SK-N-DZ (cell line): Measurements from ENCODE around the gene ADGRG1.
"Not testable (repeated sequence)": the region's sequence is repeated elsewhere in the genome, so short reads cannot be mapped to it uniquely, and the experiment has no call there.

Experiments
- DNase-seq: peaks from one replicate; pipeline ENCODE4 v3.0.0-alpha.2; 2015; ENCODE audit warnings: low spot score

ADGRG1 gene

GRCh38 chr16:57698812-57699405, 70.5 kb downstream of the ADGRG1 start:
- no peak for DNase-seq

- DNase-seq: no peak
Measured at GRCh38 chr16:57699481-57699880, 71.1 kb downstream of the ADGRG1 start.

GRCh38 chr16:57699899-57700298, 71.5 kb downstream of the ADGRG1 start:
- no peak for DNase-seq

- DNase-seq: no peak
Measured at GRCh38 chr16:57700781-57701551, 72.5 kb downstream of the ADGRG1 start.

GRCh38 chr16:57701759-57702371, 73.4 kb downstream of the ADGRG1 start:
- DNase-seq: no peak

- no peak for DNase-seq
Measured at GRCh38 chr16:57703416-57704010, 75.1 kb downstream of the ADGRG1 start.

GRCh38 chr16:57704011-57704904, 75.8 kb downstream of the ADGRG1 start:
- DNase-seq: no peak

GRCh38 chr16:57704905-57705852, 76.7 kb downstream of the ADGRG1 start:
- no peak for DNase-seq

GRCh38 chr16:57706717-57707116, 78.3 kb downstream of the ADGRG1 start:
- no peak for DNase-seq

- DNase-seq: no peak
Measured at GRCh38 chr16:57707331-57707730, 78.9 kb downstream of the ADGRG1 start.

- no peak for DNase-seq
Measured at GRCh38 chr16:57708168-57708567, 79.7 kb downstream of the ADGRG1 start.

GRCh38 chr16:57709663-57710062, 81.2 kb downstream of the ADGRG1 start:
- DNase-seq: no peak

GRCh38 chr16:57711346-57711745, 82.9 kb downstream of the ADGRG1 start:
- DNase-seq: no peak

GRCh38 chr16:57711993-57712392, 83.6 kb downstream of the ADGRG1 start:
- no peak for DNase-seq

GRCh38 chr16:57712569-57712968, 84.1 kb downstream of the ADGRG1 start:
- not testable (repeated sequence) for DNase-seq

- no peak for DNase-seq
Measured at GRCh38 chr16:57713596-57713995, 85.2 kb downstream of the ADGRG1 start.

- no peak for DNase-seq
Measured at GRCh38 chr16:57714047-57714446, 85.6 kb downstream of the ADGRG1 start.
